Ovary (tissue), 9 donors: Measurements from ENCODE around the gene SOX6. TPM values are rescaled to one million over a fixed set of nuclear protein-coding genes. Genes with fewer than 3 reads are reported as not detected.

Source experiments
- DNase-seq, 5 donors: peaks; one replicate each; pipeline ENCODE4 v3.0.0-alpha.2; 2019 to 2020
- H3K27ac ChIP-seq, 2 donors: fragments of 200-600 bp; one replicate each; pipeline versions ENCODE4 v1.5.1 to v1.8.0; 2019 to 2022
- H3K27me3 ChIP-seq: fragments of 200-600 bp; one replicate; pipeline ENCODE4 v1.8.0; 2022
- H3K36me3 ChIP-seq: fragments of 200-600 bp; sonication (generic); one replicate; pipeline ENCODE4 v1.5.1; 2019
- H3K4me1 ChIP-seq: one replicate; pipeline ENCODE4 v1.8.1; 2013; ENCODE audit warnings: mild to moderate bottlenecking, moderate library complexity; ENCODE audit not compliant: insufficient read depth
- H3K4me3 ChIP-seq: fragments of 200-600 bp; sonication (generic); one replicate; pipeline ENCODE4 v1.5.1; 2017
- H3K9me3 ChIP-seq, 2 donors: fragments of 200-600 bp in 1 of 2; sonication (generic) in 1 of 2; one replicate each; pipeline versions ENCODE4 v1.5.1 to v1.8.1; 2013 to 2019; ENCODE audit warnings: mild to moderate bottlenecking in 1 of 2, moderate library complexity in 1 of 2
- CTCF ChIP-seq, 3 donors: fragments of 450-650 bp in 2 of 3; fragments of 200-600 bp in 1 of 3; IDR thresholded peaks; one replicate each; pipeline versions ENCODE4 v1.5.1 to v1.8.0; 2016 to 2022; ENCODE audit warnings: antibody characterized with exemption in 3 of 3, mild to moderate bottlenecking in 1 of 3
- EP300 ChIP-seq: sonication (generic); formaldehyde crosslinking; IDR thresholded peaks from one replicate; pipeline ENCODE4 v1.6.1; 2017; ENCODE audit warnings: antibody characterized with exemption
- POLR2A ChIP-seq: fragments of 450-650 bp; IDR thresholded peaks from one replicate; pipeline ENCODE4 v1.6.1; 2017; ENCODE audit warnings: antibody characterized with exemption, mild to moderate bottlenecking, moderate library complexity
- WGBS, 3 donors: extraction: QIAGEN DNeasy Blood & Tissue Kit in 1 of 3; methylation state at CpG; one replicate each; pipeline versions ENCODE4 v1.1.5 to v1.1.7; 2013 to 2017; 5-methylcytosine and 5-hydroxymethylcytosine counted together
- intact Hi-C, 4 donors: fragments of 100-400 bp; cut with DNase I; formaldehyde crosslinking; loops; one replicate each; pipeline versions ENCODE4 v1.11.0 to v1.15.1; 2022 to 2023
- polyA plus RNA-seq, 2 donors: library from polyadenylated mRNA; stranded (reverse); fragments of 200-250 nt in 1 of 2; fragments of 350-450 nt in 1 of 2; fragmentation: Illumina TruSeq in 1 of 2; extraction: RNeasy Lipid Tissue Mini Kit (QIAGEN cat#74804) in 1 of 2; gene quantifications; one replicate each; pipeline ENCODE4 v1.2.3, GENCODE V29; 2013 to 2014
- total RNA-seq, 7 donors: library from RNA; depleted of rRNA in 2 of 7; stranded (reverse); fragments of >200 nt in 2 of 7; fragmentation: NEBNext Ultra II Directional in 3 of 7; extraction: Animal tissue kit (Norgen Biotek cat#: 25700) in 3 of 7; gene quantifications; one replicate each; pipeline versions ENCODE4 v1.1.0 to v1.2.4, GENCODE V29; 2016 to 2023
- donor health status: DM: no; HTN: no; CAD: no; lungs with moderate emphysema.
- donor health status: DM: no; HTN: no; CAD: no.
- donor health status: Bipolar disorder and iron deficiency.
- donor health status: DM: yes; HTN: yes; CAD: no.
- donor health status: DM: no; HTN: no; CAD: no.
- donor health status: DM: yes; HTN: yes; CAD: no.

SOX6 gene
- total and polyA plus RNA-seq, 9 donors: 0.61 to 29.4 (median 4.7) TPM

DNA sequence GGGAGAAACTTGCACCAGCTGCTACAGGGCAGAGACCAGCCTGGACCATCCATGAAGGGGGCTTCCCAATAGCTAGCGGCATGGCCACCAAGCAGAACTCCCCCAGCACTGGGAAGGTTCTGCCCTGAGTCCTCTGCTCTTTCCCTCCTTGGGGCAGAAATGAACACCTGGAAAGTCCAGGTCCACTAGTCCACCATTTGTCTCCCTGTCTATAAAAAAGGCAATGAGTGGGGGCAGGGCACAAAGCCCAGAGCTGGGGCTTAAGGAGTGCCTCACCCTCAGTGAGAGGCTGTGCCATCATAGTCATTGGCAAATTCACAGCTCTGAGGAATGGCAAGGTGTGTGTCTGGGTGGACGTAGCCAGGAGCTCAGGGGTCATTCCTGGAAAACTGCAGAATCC, 420.3 kb downstream of the SOX6 start:
- Histone ChIP-seq H3K36me3 (no peaks in the 10 kb centered on the region), H3K27ac (no peak overlapping the region), H3K9me3 (no peaks in the 10 kb centered on the region), H3K4me1 (no peaks in the 10 kb centered on the region), H3K4me3 (no peak overlapping the region), H3K27me3 (no peaks in the 10 kb centered on the region)
- intact Hi-C loops: no loop called here
- no peak for TF ChIP-seq CTCF (IDR thresholded peaks at IDR 0.05)
- TF ChIP-seq EP300: no peak
- TF ChIP-seq POLR2A: no peak
- DNase-seq: no peak
- 88 to 96% (median 88%) methylated on average over 2 of the region's 2 CpGs for WGBS, 3 donors

DNA sequence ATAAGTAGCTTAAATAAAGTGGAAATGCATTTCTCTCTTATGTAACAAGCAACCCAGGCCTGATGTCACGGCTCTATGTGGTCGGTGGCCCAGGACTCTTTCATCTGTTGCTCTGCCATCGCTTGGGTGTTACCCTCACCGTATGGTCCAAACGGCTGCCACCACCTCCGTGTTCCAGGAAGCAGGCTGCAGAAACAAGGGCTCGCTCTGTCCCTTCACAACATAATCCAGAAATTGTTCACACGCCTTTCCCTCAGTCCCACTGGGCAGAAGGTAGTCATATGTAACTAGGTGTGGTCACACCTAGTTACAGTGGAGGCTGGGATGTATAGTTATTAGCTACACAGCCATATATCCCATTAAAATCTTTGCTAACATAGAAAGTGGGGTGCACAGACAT, 421.0 kb downstream of the SOX6 start:
- intact Hi-C loops: no loop called here
- no peak overlapping the region for H3K4me3 ChIP-seq

GRCh38 chr11:15933886-15934625, 422.3 kb downstream of the SOX6 start:
- H3K27ac ChIP-seq: no peak overlapping the region
- H3K4me1 ChIP-seq: no peaks in the 10 kb centered on the region
- no peak overlapping the region for H3K4me3 ChIP-seq
- intact Hi-C loops: no loop called here
- 79 to 84% (median 80%) methylated on average over 7 of the region's 7 CpGs for WGBS, 3 donors
- H3K36me3 ChIP-seq: no peaks in the 10 kb centered on the region
- no peaks in the 10 kb centered on the region for H3K27me3 ChIP-seq
- DNase-seq: no peak
- H3K9me3 ChIP-seq: no peaks in the 10 kb centered on the region
- TF ChIP-seq EP300 (no peak), CTCF (IDR thresholded peaks at IDR 0.05) (no peak), POLR2A (no peak)

More for the DNA sequence above, 421.0 kb downstream of the SOX6 start:
- TF ChIP-seq CTCF (IDR thresholded peaks at IDR 0.05): no peak
- no peak for TF ChIP-seq EP300
- no peak for TF ChIP-seq POLR2A
- DNase-seq: no peak
- H3K27me3 ChIP-seq: no peaks in the 10 kb centered on the region
- H3K4me1 ChIP-seq: no peaks in the 10 kb centered on the region
- no peaks in the 10 kb centered on the region for H3K36me3 ChIP-seq
- WGBS, 3 donors: 90 to 95% (median 92%) methylated on average over 8 of the region's 8 CpGs
- H3K27ac ChIP-seq: no peak overlapping the region
- no peaks in the 10 kb centered on the region for H3K9me3 ChIP-seq

DNA sequence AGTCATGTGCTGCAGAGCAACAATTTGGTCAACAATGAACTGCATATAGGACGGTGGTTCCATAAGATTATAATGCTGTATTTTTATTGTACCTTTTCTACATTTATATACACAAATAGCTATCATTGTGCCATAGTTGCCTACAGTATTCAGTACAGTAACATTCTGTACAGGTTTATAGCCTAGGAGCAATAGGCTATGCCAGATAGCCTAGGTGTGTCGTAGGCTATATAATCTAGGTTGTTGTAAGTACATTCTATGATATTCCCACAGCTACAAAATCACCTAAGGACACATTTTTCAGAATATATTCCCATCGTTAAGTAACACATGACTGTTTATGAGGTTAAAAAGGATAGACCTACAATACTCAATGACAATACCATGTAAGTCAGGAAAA, 423.9 kb downstream of the SOX6 start:
- H3K4me1 ChIP-seq: no peaks in the 10 kb centered on the region
- no peaks in the 10 kb centered on the region for H3K27me3 ChIP-seq
- no peak for DNase-seq
- no peaks in the 10 kb centered on the region for H3K9me3 ChIP-seq
- 90 to 93% (median 93%) methylated on average over 3 of the region's 3 CpGs for WGBS, 3 donors
- TF ChIP-seq CTCF (IDR thresholded peaks at IDR 0.05): no peak
- no peak for TF ChIP-seq POLR2A
- no peak for TF ChIP-seq EP300
- no peak overlapping the region for H3K27ac ChIP-seq
- H3K36me3 ChIP-seq: no peaks in the 10 kb centered on the region
- intact Hi-C loops: no loop called here
- no peak overlapping the region for H3K4me3 ChIP-seq
